ENCODE results near the gene UBE3C.
"Not testable (repeated sequence)": the region's sequence is repeated elsewhere in the genome, so short reads cannot be mapped to it uniquely, and the experiment has no call there.

The UBE3C gene

GRCh38 chr7:157132796-157133195 is 5.9 kb upstream of the UBE3C start:
- DNase-seq = no peak

- no peak for DNase-seq
Measured at GRCh38 chr7:157133304-157133703, 5.4 kb upstream of the UBE3C start.

- DNase-seq = peak; percentile 62
Measured at GRCh38 chr7:157136372-157136771, 2.4 kb upstream of the UBE3C start.

GRCh38 chr7:157138101-157138423 is 664 bp upstream of the UBE3C start:
- no peak for DNase-seq

GRCh38 chr7:157139111-157139809 is 534 bp downstream of the UBE3C start:
- peak; percentile 60 for DNase-seq

- DNase-seq = no peak
Measured at GRCh38 chr7:157139810-157140510, 1.2 kb downstream of the UBE3C start.

- no peak for DNase-seq
Measured at GRCh38 chr7:157140511-157140905, 1.8 kb downstream of the UBE3C start.

GRCh38 chr7:157141525-157142060 is 2.9 kb downstream of the UBE3C start:
- DNase-seq = no peak

GRCh38 chr7:157143788-157144187 is 5.1 kb downstream of the UBE3C start:
- no peak for DNase-seq

GRCh38 chr7:157149317-157149716 is 10.6 kb downstream of the UBE3C start:
- DNase-seq = no peak

- DNase-seq = no peak
Measured at GRCh38 chr7:157150882-157151281, 12.2 kb downstream of the UBE3C start.

GRCh38 chr7:157151626-157152339 is 13.1 kb downstream of the UBE3C start:
- no peak for DNase-seq

- no peak for DNase-seq
Measured at GRCh38 chr7:157152391-157152937, 13.7 kb downstream of the UBE3C start.

- no peak for DNase-seq
Measured at GRCh38 chr7:157153260-157153659, 14.5 kb downstream of the UBE3C start.

- DNase-seq = no peak
Measured at GRCh38 chr7:157155959-157156358, 17.2 kb downstream of the UBE3C start.

- DNase-seq = no peak
Measured at GRCh38 chr7:157158400-157158799, 19.7 kb downstream of the UBE3C start.

- not testable (repeated sequence) for DNase-seq
Measured at GRCh38 chr7:157159537-157159936, 20.8 kb downstream of the UBE3C start.

GRCh38 chr7:157160433-157160832 is 21.7 kb downstream of the UBE3C start:
- no peak for DNase-seq

GRCh38 chr7:157165987-157166386 is 27.3 kb downstream of the UBE3C start:
- DNase-seq = no peak

- no peak for DNase-seq
Measured at GRCh38 chr7:157168571-157168970, 29.8 kb downstream of the UBE3C start.

GRCh38 chr7:157176771-157177170 is 38.0 kb downstream of the UBE3C start:
- no peak for DNase-seq

GRCh38 chr7:157177333-157177982 is 38.7 kb downstream of the UBE3C start:
- DNase-seq = no peak

- DNase-seq = no peak
Measured at GRCh38 chr7:157177983-157178381, 39.3 kb downstream of the UBE3C start.
